Inflammatory macrophage treated with lipopolysaccharide for 4 hours (primary cell): Measurements from ENCODE around the gene ACSM5.

Experiments
- DNase-seq: peaks from one replicate; pipeline ENCODE4 v3.0.0-alpha.2; 2020

Gene ACSM5

GRCh38 chr16:20409398-20410120 is at the start of gene ACSM5:
TSS of gene ACSM5 (plus strand) at chr16:20409534. CDS start at chr16:20411485, 1,951 bp downstream.
- DNase-seq: peak; percentile 76

GRCh38 chr16:20359997-20360396 is 49.3 kb upstream of the ACSM5 start:
- DNase-seq: no peak

GRCh38 chr16:20363191-20363590 is 46.1 kb upstream of the ACSM5 start:
- DNase-seq: no peak

GRCh38 chr16:20364051-20364450 is 45.3 kb upstream of the ACSM5 start:
- DNase-seq: no peak

GRCh38 chr16:20369452-20370054 is 39.8 kb upstream of the ACSM5 start:
- DNase-seq: no peak

- no peak for DNase-seq
Observed at GRCh38 chr16:20372701-20373100, 36.6 kb upstream of the ACSM5 start.

- DNase-seq: no peak
Observed at GRCh38 chr16:20377181-20377580, 32.2 kb upstream of the ACSM5 start.

- DNase-seq: no peak
Observed at GRCh38 chr16:20380782-20381181, 28.6 kb upstream of the ACSM5 start.

GRCh38 chr16:20382202-20382948 is 27.0 kb upstream of the ACSM5 start:
- DNase-seq: no peak

GRCh38 chr16:20383106-20384029 is 26.0 kb upstream of the ACSM5 start:
- DNase-seq: peak; percentile 50

GRCh38 chr16:20385844-20386832 is 23.2 kb upstream of the ACSM5 start:
- DNase-seq: peak; percentile 47

GRCh38 chr16:20387978-20388377 is 21.4 kb upstream of the ACSM5 start:
- no peak for DNase-seq

GRCh38 chr16:20388854-20389253 is 20.5 kb upstream of the ACSM5 start:
- no peak for DNase-seq

- DNase-seq: no peak
Observed at GRCh38 chr16:20391045-20391444, 18.3 kb upstream of the ACSM5 start.

- DNase-seq: no peak
Observed at GRCh38 chr16:20393801-20394577, 15.3 kb upstream of the ACSM5 start.

GRCh38 chr16:20395946-20396345 is 13.4 kb upstream of the ACSM5 start:
- DNase-seq: no peak

- DNase-seq: no peak
Observed at GRCh38 chr16:20396846-20397467, 12.4 kb upstream of the ACSM5 start.

GRCh38 chr16:20397468-20398074 is 11.8 kb upstream of the ACSM5 start:
- DNase-seq: no peak

- DNase-seq: no peak
Observed at GRCh38 chr16:20398603-20399002, 10.7 kb upstream of the ACSM5 start.

GRCh38 chr16:20399185-20399584 is 10.1 kb upstream of the ACSM5 start:
- DNase-seq: no peak
